ENCODE measurements around the gene OXER1. TPM values are rescaled to one million over a fixed set of nuclear protein-coding genes. Genes with fewer than 3 reads are reported as not detected.

The OXER1 gene
- total and polyA plus RNA-seq, 9 of the 15 experiments (the other 6 are each of a cell fraction or from before 2014, with no cell fraction given): not detected

GRCh38 chr2:42810121-42810970, 46.4 kb upstream of the OXER1 start (continued):
- no peak for TF ChIP-seq PRDM10 (IDR thresholded peaks at IDR 0.05; ENCODE audit: partially characterized antibody)
- no peak for TF ChIP-seq ZNF408 (CRISPR knock-in tag; IDR thresholded peaks at IDR 0.05; ENCODE audit: low read depth)
- TF ChIP-seq ZNF699 (CRISPR knock-in tag; IDR thresholded peaks at IDR 0.05; ENCODE audit: insufficient replicate concordance): no peak
- peak; percentile 99 for TF ChIP-seq POLR3A (IDR thresholded peaks at IDR 0.05; ENCODE audit: borderline replicate concordance, extremely low read depth, insufficient read depth, insufficient read length)
- TF ChIP-seq FOXK1 (CRISPR knock-in tag; IDR thresholded peaks at IDR 0.05; ENCODE audit: borderline replicate concordance): peak; percentile 52; the same call in 1 of the 2 replicates
- no peak for TF ChIP-seq ZNF668 (CRISPR knock-in tag; IDR thresholded peaks at IDR 0.05)
- no peak for TF ChIP-seq CREB3 (tag; conservative IDR thresholded peaks at IDR 0.05; ENCODE audit: low read depth)
- peak; percentile 94 for TF ChIP-seq PHF8 (IDR thresholded peaks at IDR 0.05; ENCODE audit: borderline replicate concordance, low read length)
- TF ChIP-seq RBM34 (IDR thresholded peaks at IDR 0.05; ENCODE audit: borderline replicate concordance, insufficient read depth, low read length): 0 out of 2 replicates have a peak, but pooled peaks have one; percentile 80
- TF ChIP-seq NUFIP1 (IDR thresholded peaks at IDR 0.05; ENCODE audit: partially characterized antibody): peak; percentile 66
- no peak for TF ChIP-seq XRCC4 (IDR thresholded peaks at IDR 0.05; ENCODE audit: extremely low read depth, insufficient read depth, insufficient read length)
- TF ChIP-seq RREB1 (CRISPR knock-in tag; IDR thresholded peaks at IDR 0.05): no peak
- no peak for TF ChIP-seq ZNF449 (CRISPR knock-in tag; IDR thresholded peaks at IDR 0.05)
